ENCODE data around the gene DPP3. TPM values are rescaled to one million over a fixed set of nuclear protein-coding genes. Genes with fewer than 3 reads are reported as not detected.

Gene DPP3
- total RNA-seq, 1 experiment from 2014 or later = 135 TPM

GRCh38 chr11:66556086-66556485 lies 75.9 kb downstream of the DPP3 start:
- Histone ChIP-seq H3K36me3 (ENCODE audit: low read depth, low read length) (no peaks in the 10 kb centered on the region), H3K27ac (ENCODE audit: low read length) (no peak overlapping the region), H3K4me3 (ENCODE audit: low read length) (no peak overlapping the region), H3K9me3 (ENCODE audit: low read length) (no peaks in the 10 kb centered on the region), H4K20me1 (ENCODE audit: low read length) (no peaks in the 10 kb centered on the region), H3K4me2 (ENCODE audit: low read length) (no peak overlapping the region), H3K4me1 (ENCODE audit: insufficient read depth, low read length) (no peaks in the 10 kb centered on the region), H3K9me2 (replicated peaks; ENCODE audit: low read length) (no peaks in the 10 kb centered on the region), H2AFZ (ENCODE audit: low read length) (no peak overlapping the region), H3K79me2 (ENCODE audit: low read length) (no peaks in the 10 kb centered on the region), H3K9ac (ENCODE audit: low read length) (no peak overlapping the region), H3F3A (ENCODE audit: low read length, unreplicated experiment) (no peaks in the 10 kb centered on the region), H3K27me3 (ENCODE audit: low read length) (no peaks in the 10 kb centered on the region)
- no peak for DNase-seq
- BruUV-seq (replicated peaks) = no TSS peak
- no peak for ATAC-seq
- POLR2A ChIA-PET (ENCODE audit: unreplicated experiment) = no interaction called here
- TF ChIP-seq EZH2phosphoT487 (IDR thresholded peaks at IDR 0.05; ENCODE audit: borderline replicate concordance, low read length) = no peak
- TF ChIP-seq EZH2 (IDR thresholded peaks at IDR 0.05; ENCODE audit: low read length, unreplicated experiment) = no peak
- intact Hi-C loops (cut with micrococcal nuclease) = no loop called here
- CTCF ChIA-PET = no interaction called here

- H3K79me2 ChIP-seq (ENCODE audit: low read length) = no peaks in the 10 kb centered on the region
- H3F3A ChIP-seq (ENCODE audit: low read length, unreplicated experiment) = no peaks in the 10 kb centered on the region
- ATAC-seq (no peak), DNase-seq (no peak)
- intact Hi-C loops (cut with micrococcal nuclease) = no loop called here
- no peak overlapping the region for H3K4me2 ChIP-seq (ENCODE audit: low read length)
- H3K9me2 ChIP-seq (replicated peaks; ENCODE audit: low read length) = no peaks in the 10 kb centered on the region
- no peaks in the 10 kb centered on the region for H3K27me3 ChIP-seq (ENCODE audit: low read length)
- TF ChIP-seq EZH2 (IDR thresholded peaks at IDR 0.05; ENCODE audit: low read length, unreplicated experiment) = no peak
- TF ChIP-seq CTCF (conservative IDR thresholded peaks at IDR 0.05; ENCODE audit: low read depth, low read length) = no peak
- no peak for TF ChIP-seq EZH2phosphoT487 (IDR thresholded peaks at IDR 0.05; ENCODE audit: borderline replicate concordance, low read length)
- no TSS peak for BruUV-seq (replicated peaks)
- H3K9ac ChIP-seq (ENCODE audit: low read length) = no peak overlapping the region
- H2AFZ ChIP-seq (ENCODE audit: low read length) = no peak overlapping the region
- no peaks in the 10 kb centered on the region for H3K9me3 ChIP-seq (ENCODE audit: low read length)
- no peak overlapping the region for H3K27ac ChIP-seq (ENCODE audit: low read length)
- H3K4me3 ChIP-seq (ENCODE audit: low read length) = no peak overlapping the region
- H3K36me3 ChIP-seq (ENCODE audit: low read depth, low read length) = no peaks in the 10 kb centered on the region
- H3K4me1 ChIP-seq (ENCODE audit: insufficient read depth, low read length) = no peaks in the 10 kb centered on the region
- no peaks in the 10 kb centered on the region for H4K20me1 ChIP-seq (ENCODE audit: low read length)
- ChIA-PET POLR2A (ENCODE audit: unreplicated experiment) (no interaction called here), CTCF (interaction anchor here (0.7 kb wide), 1 partner anchor 34 kb away, joined by 4 read pairs; no protein-coding TSS in a partner anchor)
Observed at GRCh38 chr11:66557733-66558326, 77.6 kb downstream of the DPP3 start.

Other genes with a start within 250 kb of the DPP3 start
- 32.1 and 51.5 TPM in 2 replicates for gene KLC2, start 222.7 kb upstream of the DPP3 start, total RNA-seq (2014; rRNA removed)
- 355 and 380 TPM in 2 replicates for gene RAB1B, start 211.8 kb upstream of the DPP3 start, total RNA-seq (2014; rRNA removed)
- 2.2 and 5.2 TPM in 2 replicates for gene CNIH2, start 202.3 kb upstream of the DPP3 start, total RNA-seq (2014; rRNA removed)
- gene YIF1A, start 191.3 kb upstream of the DPP3 start, total RNA-seq (2014; rRNA removed) = 196 and 236 TPM in 2 replicates
- not detected in 2 replicates for gene TMEM151A, start 188.5 kb upstream of the DPP3 start, total RNA-seq (2014; rRNA removed)
- not detected in 2 replicates for gene CD248, start 163.4 kb upstream of the DPP3 start, total RNA-seq (2014; rRNA removed)
- 41.2 and 71.8 TPM in 2 replicates for gene RIN1, start 144.0 kb upstream of the DPP3 start, total RNA-seq (2014; rRNA removed)
- gene BRMS1, start 135.3 kb upstream of the DPP3 start, total RNA-seq (2014; rRNA removed) = 123 and 176 TPM in 2 replicates
- 38.9 and 41.1 TPM in 2 replicates for gene B4GAT1, start 132.8 kb upstream of the DPP3 start, total RNA-seq (2014; rRNA removed)
- 25.5 and 27.8 TPM in 2 replicates for gene SLC29A2, start 108.7 kb upstream of the DPP3 start, total RNA-seq (2014; rRNA removed)
- not detected in 2 replicates for gene NPAS4, start 59.4 kb upstream of the DPP3 start, total RNA-seq (2014; rRNA removed)
- gene MRPL11, start 41.6 kb upstream of the DPP3 start, total RNA-seq (2014; rRNA removed) = 214 and 321 TPM in 2 replicates
- 22.9 and 35.2 TPM in 2 replicates for gene PELI3, start 13.5 kb upstream of the DPP3 start, total RNA-seq (2014; rRNA removed)
- gene BBS1, start 30.2 kb downstream of the DPP3 start, total RNA-seq (2014; rRNA removed) = 24.4 and 28.4 TPM in 2 replicates
- 15.1 and 19.7 TPM in 2 replicates for gene ZDHHC24, start 65.6 kb downstream of the DPP3 start, total RNA-seq (2014; rRNA removed)
- not detected in 2 replicates for gene ACTN3, start 66.5 kb downstream of the DPP3 start, total RNA-seq (2014; rRNA removed)
- gene CTSF, start 88.2 kb downstream of the DPP3 start, total RNA-seq (2014; rRNA removed) = 9.4 and 11.8 TPM in 2 replicates
- 0.69 TPM in 1 of 2 replicates, not detected in the other for gene CCDC87, start 112.6 kb downstream of the DPP3 start, total RNA-seq (2014; rRNA removed)
- 43.8 and 56.8 TPM in 2 replicates for gene CCS, start 112.8 kb downstream of the DPP3 start, total RNA-seq (2014; rRNA removed)
- 79.3 and 119 TPM in 2 replicates for gene RBM14, start 136.2 kb downstream of the DPP3 start, total RNA-seq (2014; rRNA removed)
- 152 and 164 TPM in 2 replicates for gene RBM4, start 158.3 kb downstream of the DPP3 start, total RNA-seq (2014; rRNA removed)
- 31.4 and 40.2 TPM in 2 replicates for gene RBM4B, start 197.5 kb downstream of the DPP3 start, total RNA-seq (2014; rRNA removed)
- gene SPTBN2, start 248.8 kb downstream of the DPP3 start, total RNA-seq (2014; rRNA removed) = 74.9 and 154 TPM in 2 replicates

Data from PC-3 (cell line).